OCI-LY1 (cell line): ENCODE results near the gene NTF3.

Source experiments
- EZH2 ChIP-seq: fragments of 200-600 bp; sonication (generic), shearing (Covaris generic); IDR thresholded peaks from 2 replicates; pipeline ENCODE4 v1.8.0; 2017; ENCODE audit warnings: borderline replicate concordance, mixed run types, mild to moderate bottlenecking, antibody characterized with exemption, low read length, moderate library complexity, mixed read lengths
- TF ChIP-seq, protein P1 (sequence below): fragments of 200-600 bp; sonication (generic), shearing (Covaris generic); IDR thresholded peaks from 2 replicates; pipeline ENCODE4 v1.5.1; 2017; ENCODE audit warnings: mild to moderate bottlenecking, antibody characterized with exemption, low read length, moderate library complexity, mixed read lengths

DNA sequence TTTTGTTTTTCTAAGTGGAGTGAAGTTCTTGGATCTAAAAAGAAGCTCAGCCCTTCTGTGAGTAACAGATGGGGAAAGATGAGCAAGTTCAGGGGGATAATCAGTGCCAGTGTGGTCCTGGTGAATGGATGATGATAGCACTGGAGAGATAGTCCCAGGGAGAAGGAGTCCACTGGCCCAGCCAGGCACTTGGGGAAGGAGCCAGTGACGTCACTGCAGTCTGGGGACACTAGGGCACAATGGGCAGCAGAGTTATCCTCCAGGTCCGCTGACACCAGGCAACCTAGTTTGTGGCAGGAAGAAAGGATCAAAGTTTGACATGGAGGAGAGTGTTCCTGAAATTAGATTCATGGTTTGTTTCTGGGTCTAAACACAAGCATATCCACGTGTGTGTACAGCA lies 101.5 kb downstream of the NTF3 start:
- TF ChIP-seq, protein P1, sequence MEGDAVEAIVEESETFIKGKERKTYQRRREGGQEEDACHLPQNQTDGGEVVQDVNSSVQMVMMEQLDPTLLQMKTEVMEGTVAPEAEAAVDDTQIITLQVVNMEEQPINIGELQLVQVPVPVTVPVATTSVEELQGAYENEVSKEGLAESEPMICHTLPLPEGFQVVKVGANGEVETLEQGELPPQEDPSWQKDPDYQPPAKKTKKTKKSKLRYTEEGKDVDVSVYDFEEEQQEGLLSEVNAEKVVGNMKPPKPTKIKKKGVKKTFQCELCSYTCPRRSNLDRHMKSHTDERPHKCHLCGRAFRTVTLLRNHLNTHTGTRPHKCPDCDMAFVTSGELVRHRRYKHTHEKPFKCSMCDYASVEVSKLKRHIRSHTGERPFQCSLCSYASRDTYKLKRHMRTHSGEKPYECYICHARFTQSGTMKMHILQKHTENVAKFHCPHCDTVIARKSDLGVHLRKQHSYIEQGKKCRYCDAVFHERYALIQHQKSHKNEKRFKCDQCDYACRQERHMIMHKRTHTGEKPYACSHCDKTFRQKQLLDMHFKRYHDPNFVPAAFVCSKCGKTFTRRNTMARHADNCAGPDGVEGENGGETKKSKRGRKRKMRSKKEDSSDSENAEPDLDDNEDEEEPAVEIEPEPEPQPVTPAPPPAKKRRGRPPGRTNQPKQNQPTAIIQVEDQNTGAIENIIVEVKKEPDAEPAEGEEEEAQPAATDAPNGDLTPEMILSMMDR = no peak
- TF ChIP-seq EZH2 = no peak
